HG03342 (cell line): ENCODE measurements around the gene HOXB9.

Source experiments
- ATAC-seq: cut with Tn5 transposase; IDR thresholded peaks from one replicate; pipeline ENCODE4 v1.9.1; 2021; ENCODE audit warnings: mild to moderate bottlenecking, moderate library complexity; ENCODE audit not compliant: unreplicated experiment

HOXB9 gene

GRCh38 chr17:48626245-48627117 is at the start of gene HOXB9:
Gene HOXB9, minus strand, starts transcription at chr17:48626358. Its CDS starts 89 bp downstream, at chr17:48626269.
- ATAC-seq: no peak

GRCh38 chr17:48672340-48672739 is 46.2 kb upstream of the HOXB9 start:
- ATAC-seq: no peak

- no peak for ATAC-seq
Measured at GRCh38 chr17:48671697-48672171, 45.6 kb upstream of the HOXB9 start.

GRCh38 chr17:48663134-48663924 is 37.2 kb upstream of the HOXB9 start:
- ATAC-seq: no peak

- no peak for ATAC-seq
Measured at GRCh38 chr17:48655913-48656312, 29.8 kb upstream of the HOXB9 start.

GRCh38 chr17:48649741-48650140 is 23.6 kb upstream of the HOXB9 start:
- ATAC-seq: no peak

- no peak for ATAC-seq
Measured at GRCh38 chr17:48647963-48648245, 21.7 kb upstream of the HOXB9 start.

- ATAC-seq: no peak
Measured at GRCh38 chr17:48647103-48647962, 21.2 kb upstream of the HOXB9 start.

GRCh38 chr17:48646183-48647102 is 20.3 kb upstream of the HOXB9 start:
- ATAC-seq: no peak

- no peak for ATAC-seq
Measured at GRCh38 chr17:48645639-48646182, 19.6 kb upstream of the HOXB9 start.

GRCh38 chr17:48644910-48645557 is 18.9 kb upstream of the HOXB9 start:
- no peak for ATAC-seq

- no peak for ATAC-seq
Measured at GRCh38 chr17:48644159-48644558, 18.0 kb upstream of the HOXB9 start.

GRCh38 chr17:48643697-48644012 is 17.5 kb upstream of the HOXB9 start:
- ATAC-seq: no peak

- no peak for ATAC-seq
Measured at GRCh38 chr17:48642843-48643696, 16.9 kb upstream of the HOXB9 start.

- no peak for ATAC-seq
Measured at GRCh38 chr17:48642059-48642842, 16.1 kb upstream of the HOXB9 start.

GRCh38 chr17:48641541-48642058 is 15.4 kb upstream of the HOXB9 start:
- no peak for ATAC-seq

GRCh38 chr17:48640858-48641180 is 14.7 kb upstream of the HOXB9 start:
- ATAC-seq: no peak
